ENCODE data around the gene BAIAP2L2.
A peak's percentile ranks its signal among the peaks of the same experiment; 100 is the strongest.

The BAIAP2L2 gene

GRCh38 chr22:38062791-38063190, 47.7 kb downstream of the BAIAP2L2 start:
- H3K27ac ChIP-seq (replicated peaks), result no peak overlapping the region
- H3K4me3 ChIP-seq (replicated peaks; ENCODE audit: insufficient read depth, low read length), result no peak overlapping the region
- no peak for DNase-seq (ENCODE audit: low read depth in 1 of 2, low spot score in 1 of 2)
- TF ChIP-seq POLR2AphosphoS5 (IDR thresholded peaks at IDR 0.05; ENCODE audit: low read depth), result no peak
- no peak for TF ChIP-seq CTCF (IDR thresholded peaks at IDR 0.05; ENCODE audit: insufficient read depth, low read length)
- TF ChIP-seq REST (IDR thresholded peaks at IDR 0.05; ENCODE audit: insufficient replicate concordance, low read depth), result no peak
- no peak for TF ChIP-seq GABPA (IDR thresholded peaks at IDR 0.05; ENCODE audit: low read depth)
- no peak for TF ChIP-seq SPI1 (IDR thresholded peaks at IDR 0.05; ENCODE audit: borderline replicate concordance, low read depth)
- no peaks in the 10 kb centered on the region for H3K27me3 ChIP-seq (ENCODE audit: insufficient read depth, poor library complexity, severe bottlenecking)

GRCh38 chr22:38056969-38057891, 53.3 kb downstream of the BAIAP2L2 start, which contains the start of gene PICK1:
PICK1 (plus strand) TSS chr22:38057404; CDS start chr22:38057810, 406 bp downstream.
- peak; percentile 30; the same call in 1 of the 2 replicates for TF ChIP-seq SPI1 (IDR thresholded peaks at IDR 0.05; ENCODE audit: borderline replicate concordance, low read depth)
- TF ChIP-seq CTCF (IDR thresholded peaks at IDR 0.05; ENCODE audit: insufficient read depth, low read length), result no peak
- peak; percentile 81 for TF ChIP-seq GABPA (IDR thresholded peaks at IDR 0.05; ENCODE audit: low read depth)
- peak; percentile 94 for TF ChIP-seq POLR2AphosphoS5 (IDR thresholded peaks at IDR 0.05; ENCODE audit: low read depth)
- DNase-seq (ENCODE audit: low read depth in 1 of 2, low spot score in 1 of 2), result peak; percentile 73 to 83
- peak within 1 kb of the TSS; percentile 79 for H3K27ac ChIP-seq (replicated peaks)
- peak within 1 kb of the TSS; percentile 68 for H3K4me3 ChIP-seq (replicated peaks; ENCODE audit: insufficient read depth, low read length)
- no peaks in the 10 kb centered on the region for H3K27me3 ChIP-seq (ENCODE audit: insufficient read depth, poor library complexity, severe bottlenecking)

- no peak for TF ChIP-seq GABPA (IDR thresholded peaks at IDR 0.05; ENCODE audit: low read depth)
- no peak for TF ChIP-seq REST (IDR thresholded peaks at IDR 0.05; ENCODE audit: insufficient replicate concordance, low read depth)
- TF ChIP-seq CTCF (IDR thresholded peaks at IDR 0.05; ENCODE audit: insufficient read depth, low read length), result peak; percentile 51
- TF ChIP-seq SPI1 (IDR thresholded peaks at IDR 0.05; ENCODE audit: borderline replicate concordance, low read depth), result no peak
- no peak for TF ChIP-seq POLR2AphosphoS5 (IDR thresholded peaks at IDR 0.05; ENCODE audit: low read depth)
- H3K27ac ChIP-seq (replicated peaks), result no peak overlapping the region
- no peak overlapping the region for H3K4me3 ChIP-seq (replicated peaks; ENCODE audit: insufficient read depth, low read length)
- no peaks in the 10 kb centered on the region for H3K27me3 ChIP-seq (ENCODE audit: insufficient read depth, poor library complexity, severe bottlenecking)
- peak; percentile 41 to 64 for DNase-seq (ENCODE audit: low read depth in 1 of 2, low spot score in 1 of 2)
Measured at GRCh38 chr22:38051900-38052862, 58.3 kb downstream of the BAIAP2L2 start.

All from HL-60 (cell line).